ENCODE measurements around the gene PKP1.

DNA sequence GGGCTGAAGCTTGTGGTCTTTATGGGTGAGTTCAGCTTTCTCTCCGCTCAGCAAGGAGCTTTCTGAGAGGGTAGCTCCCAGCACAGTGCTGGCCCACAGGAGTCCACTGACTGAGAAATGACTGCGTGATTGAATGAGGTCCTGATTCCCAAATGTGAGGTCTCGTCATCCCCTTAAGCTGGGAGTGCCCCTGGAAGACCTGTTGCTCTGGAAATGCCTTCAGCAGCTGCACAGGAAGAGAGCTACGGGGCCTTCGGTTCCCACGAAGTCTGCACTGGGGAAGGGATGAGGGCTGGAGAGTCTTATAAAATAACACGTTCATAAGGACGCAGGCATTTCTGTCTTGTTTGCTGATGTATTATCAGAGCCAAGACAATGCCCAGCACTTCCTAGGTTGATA, 80.2 kb downstream of the PKP1 start:
- TF ChIP-seq, protein P1, sequence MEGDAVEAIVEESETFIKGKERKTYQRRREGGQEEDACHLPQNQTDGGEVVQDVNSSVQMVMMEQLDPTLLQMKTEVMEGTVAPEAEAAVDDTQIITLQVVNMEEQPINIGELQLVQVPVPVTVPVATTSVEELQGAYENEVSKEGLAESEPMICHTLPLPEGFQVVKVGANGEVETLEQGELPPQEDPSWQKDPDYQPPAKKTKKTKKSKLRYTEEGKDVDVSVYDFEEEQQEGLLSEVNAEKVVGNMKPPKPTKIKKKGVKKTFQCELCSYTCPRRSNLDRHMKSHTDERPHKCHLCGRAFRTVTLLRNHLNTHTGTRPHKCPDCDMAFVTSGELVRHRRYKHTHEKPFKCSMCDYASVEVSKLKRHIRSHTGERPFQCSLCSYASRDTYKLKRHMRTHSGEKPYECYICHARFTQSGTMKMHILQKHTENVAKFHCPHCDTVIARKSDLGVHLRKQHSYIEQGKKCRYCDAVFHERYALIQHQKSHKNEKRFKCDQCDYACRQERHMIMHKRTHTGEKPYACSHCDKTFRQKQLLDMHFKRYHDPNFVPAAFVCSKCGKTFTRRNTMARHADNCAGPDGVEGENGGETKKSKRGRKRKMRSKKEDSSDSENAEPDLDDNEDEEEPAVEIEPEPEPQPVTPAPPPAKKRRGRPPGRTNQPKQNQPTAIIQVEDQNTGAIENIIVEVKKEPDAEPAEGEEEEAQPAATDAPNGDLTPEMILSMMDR (IDR thresholded peaks at IDR 0.05; ENCODE audit: borderline replicate concordance, extremely low read depth, low read length, poor library complexity, severe bottlenecking) = no peak
- no peak for TF ChIP-seq EZH2 (IDR thresholded peaks at IDR 0.05; ENCODE audit: borderline replicate concordance, low read depth, low read length, severe bottlenecking)

Measured in DND-41 (cell line).